Iris pigment epithelial cell (primary cell): ENCODE measurements around the gene PCDH7.

Source experiments
- DNase-seq: peaks from one replicate; pipeline ENCODE4 v3.0.0-alpha.2; 2011; ENCODE audit warnings: low read depth

The PCDH7 gene, protein sequence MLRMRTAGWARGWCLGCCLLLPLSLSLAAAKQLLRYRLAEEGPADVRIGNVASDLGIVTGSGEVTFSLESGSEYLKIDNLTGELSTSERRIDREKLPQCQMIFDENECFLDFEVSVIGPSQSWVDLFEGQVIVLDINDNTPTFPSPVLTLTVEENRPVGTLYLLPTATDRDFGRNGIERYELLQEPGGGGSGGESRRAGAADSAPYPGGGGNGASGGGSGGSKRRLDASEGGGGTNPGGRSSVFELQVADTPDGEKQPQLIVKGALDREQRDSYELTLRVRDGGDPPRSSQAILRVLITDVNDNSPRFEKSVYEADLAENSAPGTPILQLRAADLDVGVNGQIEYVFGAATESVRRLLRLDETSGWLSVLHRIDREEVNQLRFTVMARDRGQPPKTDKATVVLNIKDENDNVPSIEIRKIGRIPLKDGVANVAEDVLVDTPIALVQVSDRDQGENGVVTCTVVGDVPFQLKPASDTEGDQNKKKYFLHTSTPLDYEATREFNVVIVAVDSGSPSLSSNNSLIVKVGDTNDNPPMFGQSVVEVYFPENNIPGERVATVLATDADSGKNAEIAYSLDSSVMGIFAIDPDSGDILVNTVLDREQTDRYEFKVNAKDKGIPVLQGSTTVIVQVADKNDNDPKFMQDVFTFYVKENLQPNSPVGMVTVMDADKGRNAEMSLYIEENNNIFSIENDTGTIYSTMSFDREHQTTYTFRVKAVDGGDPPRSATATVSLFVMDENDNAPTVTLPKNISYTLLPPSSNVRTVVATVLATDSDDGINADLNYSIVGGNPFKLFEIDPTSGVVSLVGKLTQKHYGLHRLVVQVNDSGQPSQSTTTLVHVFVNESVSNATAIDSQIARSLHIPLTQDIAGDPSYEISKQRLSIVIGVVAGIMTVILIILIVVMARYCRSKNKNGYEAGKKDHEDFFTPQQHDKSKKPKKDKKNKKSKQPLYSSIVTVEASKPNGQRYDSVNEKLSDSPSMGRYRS (N-terminal part only)

DNA sequence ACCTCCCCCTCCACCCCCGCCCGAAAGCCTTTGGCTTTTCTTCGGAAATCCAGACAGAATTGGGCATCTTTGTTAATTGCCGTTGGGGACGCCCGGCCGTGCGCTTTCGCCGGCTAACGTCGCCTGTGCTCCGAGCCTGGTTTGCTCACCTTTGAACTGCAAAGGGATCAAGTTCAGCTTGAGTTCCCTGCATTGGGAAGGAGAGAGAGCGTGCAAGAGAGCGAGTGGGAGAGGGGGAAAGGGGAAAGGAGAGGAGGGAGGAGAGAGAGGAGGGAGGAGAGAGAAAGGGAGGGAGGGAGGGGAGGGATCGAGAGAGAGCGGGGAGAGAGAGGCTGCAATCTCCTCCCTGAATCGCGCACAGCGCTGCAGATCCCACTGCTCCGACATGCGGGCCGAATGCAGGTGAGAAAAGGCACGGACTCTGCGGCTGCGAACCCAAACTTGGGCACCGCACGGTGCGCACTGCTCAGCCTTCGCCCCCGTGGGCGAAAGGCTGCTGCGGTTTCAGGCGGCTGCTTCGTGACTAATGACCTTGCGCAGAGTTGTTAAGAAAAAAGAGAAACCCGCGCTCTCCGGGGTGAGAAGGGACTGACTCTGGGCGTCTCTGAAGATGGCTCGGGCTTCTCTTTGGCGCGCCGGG, at the start of gene PCDH7:
TSS of gene PCDH7 (plus strand) at position 349 of the 640 bp plus-strand sequence. CDS start 1,054 bp downstream, outside the sequence.
- DNase-seq = peak; percentile 73

DNA sequence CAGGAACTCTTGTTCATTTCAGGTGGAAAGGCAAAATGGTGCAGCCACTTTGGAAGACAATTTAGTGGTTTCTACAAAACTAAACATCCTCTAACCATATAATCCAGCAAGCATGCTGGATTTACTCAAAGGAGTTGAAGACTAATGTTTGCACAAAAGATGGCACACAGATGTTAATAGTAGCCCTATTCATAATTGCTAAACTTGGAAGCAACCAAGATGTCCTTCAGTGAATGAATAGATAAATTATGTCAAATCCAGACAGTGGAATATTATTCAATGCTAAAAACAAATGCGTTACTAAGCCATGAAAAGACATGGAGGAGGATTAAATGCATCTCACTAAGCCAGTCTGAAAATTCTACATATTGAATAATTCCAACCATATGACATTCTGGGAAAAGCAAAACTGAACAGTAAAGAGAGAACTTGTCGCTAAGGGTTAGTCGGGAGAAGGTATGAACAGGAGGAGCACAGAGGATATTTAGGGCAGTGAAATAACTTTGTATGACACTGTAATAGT, 48.2 kb upstream of the PCDH7 start:
- DNase-seq = no peak

DNA sequence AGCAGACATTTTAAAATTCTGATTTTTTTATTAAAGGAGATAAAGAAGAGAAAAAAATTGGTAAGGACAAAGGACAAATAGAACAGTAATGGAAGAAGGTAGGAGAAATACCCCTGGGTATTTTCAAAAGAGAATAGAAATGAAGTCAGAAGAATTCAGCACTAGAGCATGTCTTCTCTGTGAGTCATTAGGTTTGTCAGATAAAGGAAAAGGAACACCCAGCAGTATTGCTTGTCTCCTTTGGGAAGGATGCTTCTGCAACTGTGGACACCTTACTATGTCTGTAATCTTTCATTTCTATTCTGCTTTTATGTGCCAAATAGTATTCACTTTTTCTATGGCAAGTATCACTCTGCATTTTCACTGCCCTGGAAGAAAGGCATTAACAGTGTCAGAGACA, 24.0 kb upstream of the PCDH7 start:
- DNase-seq = peak; percentile 0

- peak; percentile 60 for DNase-seq
Observed at GRCh38 chr4:30714408-30715031, 5.6 kb upstream of the PCDH7 start.

- DNase-seq = peak; percentile 59
Observed at GRCh38 chr4:30716158-30716557, 4.0 kb upstream of the PCDH7 start.

- peak; percentile 45 for DNase-seq
Observed at GRCh38 chr4:30716681-30717207, 3.4 kb upstream of the PCDH7 start.

- DNase-seq = peak; percentile 78
Observed at GRCh38 chr4:30717208-30718020, 2.8 kb upstream of the PCDH7 start.

- peak; percentile 64 for DNase-seq
Observed at GRCh38 chr4:30718021-30718542, 2.1 kb upstream of the PCDH7 start.

- peak; percentile 67 for DNase-seq
Observed at GRCh38 chr4:30718641-30719453, 1.3 kb upstream of the PCDH7 start.

- DNase-seq = peak; percentile 75
Observed at GRCh38 chr4:30719454-30720020, 632 bp upstream of the PCDH7 start.

GRCh38 chr4:30720661-30721184, 554 bp downstream of the PCDH7 start:
- peak; percentile 54 for DNase-seq

DNA sequence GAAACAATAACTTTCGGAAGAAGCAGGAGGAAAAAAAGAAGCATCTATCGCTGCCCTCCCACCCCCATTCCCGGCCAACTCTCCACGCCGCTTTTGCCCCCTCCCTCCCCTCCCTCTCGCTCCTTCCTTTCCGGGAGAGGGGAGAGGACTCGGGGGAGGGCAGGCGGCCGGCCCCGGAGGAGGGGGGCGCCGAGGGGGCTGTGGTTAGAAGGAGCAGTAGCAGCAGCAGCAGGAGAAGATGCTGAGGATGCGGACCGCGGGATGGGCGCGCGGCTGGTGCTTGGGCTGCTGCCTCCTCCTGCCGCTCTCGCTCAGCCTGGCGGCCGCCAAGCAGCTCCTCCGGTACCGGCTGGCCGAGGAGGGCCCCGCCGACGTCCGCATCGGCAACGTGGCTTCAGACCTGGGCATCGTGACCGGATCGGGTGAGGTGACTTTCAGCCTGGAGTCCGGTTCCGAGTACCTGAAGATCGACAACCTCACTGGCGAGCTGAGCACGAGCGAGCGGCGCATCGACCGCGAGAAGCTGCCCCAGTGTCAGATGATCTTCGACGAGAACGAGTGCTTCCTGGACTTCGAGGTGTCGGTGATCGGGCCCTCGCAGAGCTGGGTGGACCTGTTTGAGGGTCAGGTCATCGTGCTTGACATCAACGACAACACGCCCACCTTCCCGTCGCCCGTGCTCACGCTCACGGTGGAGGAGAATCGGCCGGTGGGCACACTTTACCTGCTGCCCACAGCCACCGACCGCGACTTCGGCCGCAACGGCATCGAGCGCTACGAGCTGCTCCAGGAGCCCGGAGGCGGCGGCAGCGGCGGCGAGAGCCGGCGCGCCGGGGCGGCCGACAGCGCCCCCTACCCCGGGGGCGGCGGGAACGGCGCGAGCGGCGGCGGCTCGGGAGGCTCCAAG, 1.3 kb downstream of the PCDH7 start:
- DNase-seq = peak; percentile 51

GRCh38 chr4:30722092-30722358, 1.9 kb downstream of the PCDH7 start:
- no peak for DNase-seq

GRCh38 chr4:30722359-30723200, 2.4 kb downstream of the PCDH7 start:
- DNase-seq = no peak

DNA sequence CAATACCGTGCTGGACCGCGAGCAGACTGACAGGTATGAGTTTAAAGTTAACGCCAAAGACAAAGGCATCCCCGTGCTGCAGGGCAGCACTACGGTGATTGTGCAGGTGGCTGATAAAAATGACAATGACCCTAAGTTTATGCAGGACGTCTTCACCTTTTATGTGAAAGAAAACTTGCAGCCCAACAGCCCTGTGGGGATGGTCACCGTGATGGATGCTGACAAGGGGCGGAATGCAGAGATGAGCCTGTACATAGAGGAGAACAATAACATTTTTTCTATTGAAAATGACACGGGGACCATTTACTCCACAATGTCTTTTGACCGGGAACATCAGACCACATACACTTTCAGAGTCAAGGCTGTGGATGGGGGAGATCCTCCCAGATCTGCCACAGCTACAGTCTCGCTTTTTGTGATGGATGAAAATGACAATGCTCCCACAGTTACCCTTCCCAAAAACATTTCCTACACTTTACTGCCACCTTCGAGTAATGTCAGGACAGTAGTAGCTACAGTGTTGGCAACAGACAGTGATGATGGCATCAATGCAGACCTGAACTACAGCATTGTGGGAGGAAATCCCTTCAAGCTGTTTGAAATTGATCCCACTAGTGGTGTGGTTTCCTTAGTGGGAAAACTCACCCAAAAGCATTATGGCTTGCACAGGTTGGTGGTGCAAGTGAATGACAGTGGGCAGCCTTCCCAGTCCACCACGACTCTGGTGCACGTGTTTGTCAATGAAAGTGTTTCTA, 3.2 kb downstream of the PCDH7 start:
- no peak for DNase-seq

GRCh38 chr4:30724247-30724646, 4.1 kb downstream of the PCDH7 start:
- no peak for DNase-seq
